H1 (cell line): ENCODE results near the gene MBD5. TPM values are rescaled to one million over a fixed set of nuclear protein-coding genes. Genes with fewer than 3 reads are reported as not detected.

Experiments used
- CTCF ChIA-PET: fragments of 300-600 bp; sonication (Branson Sonifier 250); formaldehyde crosslinking; loops from one replicate; lab custom pipeline; 2021; ENCODE audit not compliant: partially characterized antibody; lab: Charles Lee
- POLR2A ChIA-PET: fragments of 300-600 bp; sonication (Branson Sonifier 250); formaldehyde crosslinking; loops from one replicate; lab custom pipeline; 2021; ENCODE audit warnings: inconsistent platforms; ENCODE audit not compliant: partially characterized antibody; lab: Charles Lee
- DNase-seq, 2 experiments: peaks; one replicate each; pipeline versions ENCODE4 v3.0.0 to v3.0.0-alpha.2; 2010 to 2022; ENCODE audit warnings: low spot score in 2 of 2, low read depth in 1 of 2, mixed read lengths in 1 of 2
- FAIRE-seq: peaks from 2 replicates; lab custom pipeline; 2011; peaks lifted over from hg19 to GRCh38; lab: Jason Lieb, UNC
- H2AFZ ChIP-seq: 2 replicates; pipeline ENCODE4 v1.8.1; 2012; ENCODE audit warnings: low read length, inconsistent platforms
- H2AK5ac ChIP-seq: 2 replicates; pipeline ENCODE4 v1.6.1; 2013; ENCODE audit warnings: low read depth, low read length
- H2BK120ac ChIP-seq: replicated peaks from 2 replicates; pipeline ENCODE3; 2013; ENCODE audit warnings: low read depth, low read length, inconsistent platforms
- H2BK12ac ChIP-seq: 2 replicates; pipeline ENCODE4 v1.6.1; 2013; ENCODE audit warnings: low read depth, low read length
- H2BK15ac ChIP-seq: 2 replicates; pipeline ENCODE4 v1.6.1; 2013; ENCODE audit warnings: low read length
- H2BK20ac ChIP-seq: 2 replicates; pipeline ENCODE4 v1.6.1; 2013; ENCODE audit warnings: low read length
- H2BK5ac ChIP-seq: 2 replicates; pipeline ENCODE4 v1.6.1; 2013; ENCODE audit warnings: low read depth, low read length
- H3K14ac ChIP-seq: 2 replicates; pipeline ENCODE4 v1.6.1; 2013; ENCODE audit warnings: inconsistent platforms; ENCODE audit not compliant: insufficient read length
- H3K18ac ChIP-seq: 2 replicates; pipeline ENCODE4 v1.6.1; 2013; ENCODE audit warnings: low read length; ENCODE audit errors: extremely low read depth
- H3K23ac ChIP-seq: 2 replicates; pipeline ENCODE4 v1.6.1; 2013; ENCODE audit warnings: inconsistent platforms; ENCODE audit not compliant: insufficient read length
- H3K23me2 ChIP-seq: 2 replicates; pipeline ENCODE4 v1.6.1; 2013; ENCODE audit warnings: low read depth, low read length
- H3K27ac ChIP-seq: 2 replicates; pipeline ENCODE4 v1.6.1; 2011; ENCODE audit warnings: low read depth, low read length, inconsistent platforms
- H3K27me3 ChIP-seq, 4 experiments: replicated peaks in 1 of 4; 1 replicate in 1 of 4; 2 replicates in 3 of 4; pipeline versions ENCODE4 v1.6.1 to v1.8.1; 2011 to 2013; ENCODE audit warnings: low read length in 3 of 4, mild to moderate bottlenecking in 3 of 4, inconsistent platforms in 2 of 4, mixed read lengths in 2 of 4, moderate library complexity in 1 of 4; ENCODE audit not compliant: control insufficient read depth in 3 of 4, insufficient read depth in 3 of 4; ENCODE audit errors: extremely low read depth in 1 of 4
- H3K36me3 ChIP-seq, 4 experiments: 2 replicates each; pipeline versions ENCODE4 v1.6.1 to v1.8.1; 2011 to 2013; ENCODE audit warnings: mild to moderate bottlenecking in 4 of 4, low read length in 3 of 4, moderate library complexity in 2 of 4, control low read depth in 1 of 4, inconsistent platforms in 1 of 4; ENCODE audit not compliant: insufficient read depth in 4 of 4, control insufficient read depth in 2 of 4
- H3K4ac ChIP-seq: replicated peaks from 2 replicates; pipeline ENCODE3; 2013; ENCODE audit warnings: low read length, low read depth, mixed read lengths, inconsistent platforms; ENCODE audit not compliant: insufficient read length
- H3K4me1 ChIP-seq, 4 experiments: replicated peaks in 1 of 4; 1 replicate in 1 of 4; 2 replicates in 3 of 4; pipeline versions ENCODE4 v1.6.1 to v1.8.1; 2011 to 2013; ENCODE audit warnings: low read length in 3 of 4, inconsistent platforms in 2 of 4, mixed read lengths in 1 of 4; ENCODE audit not compliant: insufficient read depth in 4 of 4, control insufficient read depth in 3 of 4
- H3K4me2 ChIP-seq, 2 experiments: 2 replicates each; pipeline versions ENCODE4 v1.6.1 to v1.8.1; 2011 to 2013; ENCODE audit warnings: low read depth in 2 of 2, low read length in 2 of 2, control low read depth in 1 of 2, inconsistent platforms in 1 of 2, mild to moderate bottlenecking in 1 of 2; ENCODE audit not compliant: insufficient read depth in 1 of 2
- H3K4me3 ChIP-seq, 4 experiments: fragments of 200-600, 300-600 bp in 1 of 4; sonication (generic), shearing (Covaris generic), sonication (Bioruptor Twin) in 1 of 4; 2 replicates each; pipeline versions ENCODE4 v1.5.1 to v1.8.1; 2011 to 2016; ENCODE audit warnings: low read length in 4 of 4, low read depth in 3 of 4, control low read depth in 2 of 4, inconsistent platforms in 2 of 4, mild to moderate bottlenecking in 2 of 4, mixed read lengths in 1 of 4, moderate library complexity in 1 of 4; ENCODE audit not compliant: insufficient read depth in 2 of 4; ENCODE audit errors: extremely low read depth in 1 of 4
- H3K56ac ChIP-seq: replicated peaks from 2 replicates; pipeline ENCODE3; 2013; ENCODE audit warnings: low read depth, mild to moderate bottlenecking, mixed read lengths, low read length, inconsistent platforms; ENCODE audit not compliant: insufficient read length
- H3K79me1 ChIP-seq: 2 replicates; pipeline ENCODE4 v1.6.1; 2013; ENCODE audit warnings: low read depth, low read length, control low read depth
- H3K79me2 ChIP-seq, 2 experiments: 2 replicates each; pipeline versions ENCODE4 v1.6.1 to v1.8.1; 2012 to 2013; ENCODE audit warnings: low read length in 2 of 2, mild to moderate bottlenecking in 2 of 2, inconsistent platforms in 1 of 2; ENCODE audit not compliant: insufficient read depth in 2 of 2, control insufficient read depth in 1 of 2
- H3K9ac ChIP-seq, 4 experiments: replicated peaks in 1 of 4; 1 replicate in 1 of 4; 2 replicates in 3 of 4; pipeline versions ENCODE4 v1.6.1 to v1.8.1; 2011 to 2013; ENCODE audit warnings: low read depth in 3 of 4, low read length in 3 of 4, control low read depth in 2 of 4, mild to moderate bottlenecking in 2 of 4, moderate library complexity in 2 of 4, inconsistent platforms in 1 of 4; ENCODE audit errors: extremely low read depth in 1 of 4
- H3K9me3 ChIP-seq, 2 experiments: 2 replicates each; pipeline versions ENCODE4 v1.6.1 to v1.8.1; 2012 to 2013; ENCODE audit warnings: mild to moderate bottlenecking in 2 of 2, moderate library complexity in 2 of 2, control low read depth in 1 of 2, inconsistent platforms in 1 of 2, low read depth in 1 of 2, low read length in 1 of 2, mixed read lengths in 1 of 2; ENCODE audit not compliant: insufficient read depth in 2 of 2
- H4K20me1 ChIP-seq, 2 experiments: replicated peaks in 1 of 2; 2 replicates each; pipeline versions ENCODE3 to v1.8.1; 2011 to 2013; ENCODE audit warnings: inconsistent platforms in 2 of 2, low read length in 2 of 2, mild to moderate bottlenecking in 1 of 2; ENCODE audit not compliant: insufficient read depth in 2 of 2, control insufficient read depth in 1 of 2
- H4K5ac ChIP-seq: 2 replicates; pipeline ENCODE4 v1.6.1; 2013; ENCODE audit warnings: low read length, low read depth, mixed read lengths, inconsistent platforms; ENCODE audit not compliant: insufficient read length
- H4K8ac ChIP-seq: 2 replicates; pipeline ENCODE4 v1.8.0; 2013; ENCODE audit warnings: mild to moderate bottlenecking, moderate library complexity, low read length, inconsistent platforms; ENCODE audit not compliant: insufficient read depth; ENCODE audit errors: extremely low read depth
- H4K91ac ChIP-seq: replicated peaks from 2 replicates; pipeline ENCODE3; 2013; ENCODE audit warnings: low read length, mixed read lengths, inconsistent platforms; ENCODE audit not compliant: insufficient read length
- CREB1 ChIP-seq: IDR thresholded peaks from 2 replicates; pipeline ENCODE4 v1.6.1; 2012; ENCODE audit warnings: inconsistent platforms
- POU5F1 ChIP-seq: IDR thresholded peaks from 2 replicates; pipeline ENCODE4 v1.6.1; 2011; ENCODE audit warnings: low read depth, mild to moderate bottlenecking, low read length, moderate library complexity
- SIX5 ChIP-seq: IDR thresholded peaks from 2 replicates; pipeline ENCODE4 v1.6.1; 2011; ENCODE audit warnings: mild to moderate bottlenecking, low read depth, low read length
- TCF12 ChIP-seq: IDR thresholded peaks from 2 replicates; pipeline ENCODE4 v1.6.1; 2011; ENCODE audit warnings: low read depth, mild to moderate bottlenecking, low read length
- polyA plus RNA-seq, 7 experiments: library from polyadenylated mRNA; depleted of rRNA in 3 of 7; stranded (reverse) in 5 of 7; unstranded in 2 of 7; fragments of >200 nt in 5 of 7; fragments of 200-250 nt in 2 of 7; gene quantifications; 1 replicate in 5 of 7; 2 replicates in 1 of 7; 4 replicates in 1 of 7; pipeline versions ENCODE4 v1.2.1 to v1.2.3, GENCODE V29; 2011 to 2013; ENCODE audit warnings: missing spikeins in 2 of 7, mixed read lengths in 2 of 7
- total RNA-seq: library from RNA; stranded (reverse); fragmentation: NEBNext Ultra II Directional; extraction: Animal tissue kit (Norgen Biotek cat#: 25700); gene quantifications from 2 replicates; pipeline ENCODE4 v1.2.1, GENCODE V29; 2021
- TF ChIP-seq, protein P1 (sequence below): IDR thresholded peaks from 2 replicates; pipeline ENCODE4 v1.6.1; 2011; ENCODE audit warnings: low read depth, mild to moderate bottlenecking, low read length; ENCODE audit not compliant: insufficient read depth

MBD5 gene
- total and polyA plus RNA-seq, 2 of the 8 experiments (the other 6 are each of a cell fraction or from before 2014, with no cell fraction given), result 9.7 to 29.4 TPM

- Histone ChIP-seq H3K4ac (no peak overlapping the region), H3K27me3 (no peaks in the 10 kb centered on the region), H3K9ac (no peak overlapping the region), H3K27ac (no peak overlapping the region), H2BK5ac (no peak overlapping the region), H3K23ac (no peak overlapping the region), H2BK15ac (no peak overlapping the region), H2BK12ac (no peak overlapping the region), H3K9me3 (no peaks in the 10 kb centered on the region), H3K23me2 (no peaks in the 10 kb centered on the region), H3K56ac (no peak overlapping the region), H2BK120ac (no peak overlapping the region), H2BK20ac (no peak overlapping the region), H4K8ac (no peak overlapping the region), H3K4me1 (peaks cover 0 to 7% (median 1%) of the 10 kb centered on the region in 4 experiments; a peak in 4 of 7 replicates), H3K18ac (no peak overlapping the region), H3K79me1 (no peaks in the 10 kb centered on the region), H4K5ac (no peak overlapping the region), H2AFZ (no peak overlapping the region), H3K79me2 (no peaks in the 10 kb centered on the region), H3K4me3 (no peak overlapping the region), H4K20me1 (no peaks in the 10 kb centered on the region), H3K14ac (no peak overlapping the region), H2AK5ac (no peak overlapping the region), H4K91ac (no peak overlapping the region), H3K36me3 (no peaks in the 10 kb centered on the region), H3K4me2 (no peak overlapping the region)
- DNase-seq (no peak), FAIRE-seq (no peak)
- TF ChIP-seq SIX5, result no peak
- TF ChIP-seq CREB1, result no peak
- TF ChIP-seq, protein P1, sequence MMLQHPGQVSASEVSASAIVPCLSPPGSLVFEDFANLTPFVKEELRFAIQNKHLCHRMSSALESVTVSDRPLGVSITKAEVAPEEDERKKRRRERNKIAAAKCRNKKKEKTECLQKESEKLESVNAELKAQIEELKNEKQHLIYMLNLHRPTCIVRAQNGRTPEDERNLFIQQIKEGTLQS, result no peak
- TF ChIP-seq POU5F1, result no peak
- no peak for TF ChIP-seq TCF12
- ChIA-PET CTCF (no interaction called here), POLR2A (no interaction called here)
Observed at GRCh38 chr2:148299616-148300015, 278.7 kb downstream of the MBD5 start.
